GM19372 (cell line): ENCODE measurements around the gene KLHDC8A.
A peak's percentile ranks its signal among the peaks of the same experiment; 100 is the strongest.

Experiments used
- ATAC-seq: cut with Tn5 transposase; IDR thresholded peaks from one replicate; pipeline ENCODE4 v1.9.1; 2021; ENCODE audit warnings: mild to moderate bottlenecking, low read depth, moderate library complexity; ENCODE audit not compliant: unreplicated experiment

The KLHDC8A gene

DNA sequence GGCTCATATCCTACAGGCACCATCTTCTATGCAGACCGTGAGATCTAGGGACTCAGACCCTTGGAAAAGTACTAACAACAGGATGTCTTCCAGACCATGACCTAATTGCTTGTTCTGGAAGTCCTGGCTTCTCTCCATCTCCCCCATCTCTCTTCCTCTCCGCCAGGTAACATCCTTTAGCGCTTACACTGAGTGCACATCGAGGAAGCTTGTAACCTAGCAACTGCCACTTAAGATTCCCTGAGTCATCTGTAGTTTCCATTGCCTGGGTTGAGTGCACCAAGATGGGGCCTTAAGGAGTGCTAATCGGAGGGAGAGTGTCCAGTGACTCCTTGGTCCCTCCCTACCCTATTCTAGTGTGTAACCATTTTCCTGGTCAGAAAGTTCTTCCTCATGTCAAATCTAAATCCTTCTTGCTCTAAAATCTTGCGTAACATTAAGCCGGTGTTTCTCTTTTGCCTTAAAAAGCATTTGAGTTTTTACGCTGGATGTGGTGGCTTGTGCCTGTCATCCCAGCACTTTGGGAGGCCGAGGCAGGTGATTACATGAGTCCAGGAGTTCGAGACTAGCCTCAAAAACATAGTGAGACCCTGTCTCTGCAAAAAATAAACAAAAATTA, 9.7 kb downstream of the KLHDC8A start:
- no peak for ATAC-seq

GRCh38 chr1:205345761-205346160, 11.0 kb downstream of the KLHDC8A start:
- no peak for ATAC-seq

DNA sequence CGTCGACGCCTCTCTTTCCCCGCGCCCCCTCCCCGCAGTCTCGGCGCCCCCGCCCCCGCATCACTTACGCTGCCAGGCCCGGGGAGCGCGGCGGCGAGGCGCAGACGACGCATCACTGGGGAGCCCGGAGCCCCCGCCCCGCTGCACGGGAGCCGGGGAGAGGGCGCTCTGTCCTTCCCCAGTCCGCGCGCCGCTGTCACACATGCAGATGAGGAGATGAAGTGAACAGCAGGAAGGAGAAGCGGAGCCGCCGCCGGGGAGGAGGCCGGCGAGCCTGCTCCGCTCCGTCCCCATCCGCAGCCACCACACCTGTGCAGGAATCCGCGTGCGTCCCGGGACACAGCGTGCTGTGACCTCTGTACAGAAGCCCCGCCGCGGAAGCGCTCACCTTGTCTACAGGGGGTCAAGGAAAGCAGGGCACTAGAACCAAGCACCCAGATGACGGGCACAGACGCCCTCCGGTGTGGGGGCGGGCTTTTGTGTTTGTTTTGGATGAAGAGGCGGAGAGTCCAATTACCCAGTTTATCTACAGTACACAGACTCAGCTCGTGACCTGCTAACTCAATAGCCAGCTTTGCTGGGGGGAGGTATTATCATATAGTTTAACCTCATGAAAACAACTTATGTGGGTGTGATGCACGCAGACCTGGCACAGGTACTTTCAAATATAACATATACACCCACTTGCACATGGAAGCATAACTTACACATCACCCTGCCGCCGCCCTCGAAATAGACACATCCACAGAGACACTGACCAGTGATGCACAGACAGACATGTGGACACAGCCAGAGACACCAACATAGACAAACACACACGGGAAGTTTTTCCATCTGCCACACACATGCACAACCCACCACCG, 12.4 kb downstream of the KLHDC8A start:
- ATAC-seq, result no peak

DNA sequence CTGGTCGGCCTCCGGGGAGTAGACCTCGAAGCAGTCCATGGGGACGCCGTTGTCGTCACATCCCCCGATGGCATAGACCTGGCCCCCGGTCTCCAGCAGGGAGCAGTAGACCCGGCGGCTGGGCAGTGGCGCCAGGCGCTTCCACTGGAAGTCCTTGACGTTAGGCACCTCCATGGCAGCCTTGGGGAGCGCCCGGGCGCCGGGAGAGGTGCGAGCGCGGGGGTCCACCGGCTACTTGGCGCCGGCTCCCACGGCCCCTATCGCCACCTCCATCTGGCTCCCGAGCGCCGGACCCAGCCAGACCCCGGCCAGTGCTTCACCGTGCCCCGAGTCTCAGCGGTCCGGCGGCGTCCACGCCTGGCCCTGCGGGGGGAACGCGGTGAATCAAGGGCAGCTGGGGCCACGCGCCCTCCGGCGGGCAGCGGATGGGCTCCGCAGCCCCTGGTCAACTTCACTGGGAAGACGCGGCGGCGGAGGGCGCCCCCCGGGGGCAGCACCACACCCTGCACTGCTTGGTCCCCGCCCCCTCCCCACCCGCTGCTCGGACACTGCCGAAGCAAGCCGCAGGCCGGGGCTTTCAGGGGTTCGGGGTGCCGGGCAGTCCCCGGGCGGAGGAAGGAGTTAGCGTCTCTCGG, 13.2 kb downstream of the KLHDC8A start:
- ATAC-seq, result no peak

DNA sequence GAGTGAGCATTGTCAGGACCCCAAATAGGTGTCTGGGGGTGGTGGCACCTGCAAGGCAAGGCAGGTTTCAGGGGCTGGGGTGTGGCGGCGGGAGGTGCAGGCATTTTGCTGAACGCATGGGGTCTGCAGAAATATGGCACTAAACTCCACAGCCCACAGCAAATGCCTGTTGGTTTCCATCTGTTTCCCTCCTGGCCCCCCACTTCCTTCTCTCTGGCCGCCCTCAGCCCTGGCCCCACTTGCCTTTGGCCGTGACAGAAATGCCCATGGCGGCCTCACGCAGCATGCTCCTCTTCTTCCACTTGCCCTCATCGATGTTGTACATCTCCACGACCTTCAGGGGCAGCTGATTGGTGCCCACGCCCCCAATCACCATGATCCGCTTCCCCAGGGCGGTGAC, 13.7 kb downstream of the KLHDC8A start:
- ATAC-seq, result no peak

DNA sequence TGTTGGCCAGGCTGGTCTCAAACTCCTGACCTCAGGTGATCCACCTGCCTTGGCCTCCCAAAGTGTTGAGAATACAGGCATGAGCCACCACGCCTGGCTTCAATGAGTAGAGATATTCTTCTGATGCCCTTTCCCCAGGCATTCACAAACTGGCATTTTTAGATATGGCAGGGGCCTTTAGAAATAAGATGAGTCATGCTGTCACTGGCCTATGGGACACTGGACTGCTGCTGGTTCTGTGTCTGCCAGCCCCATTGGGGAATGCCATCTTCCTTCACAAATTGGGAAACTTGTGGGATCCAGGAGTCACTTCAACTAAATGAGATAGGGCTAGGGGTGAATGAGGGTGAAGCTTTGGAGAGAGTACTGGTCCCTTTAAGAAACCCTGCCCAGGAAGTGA, 16.0 kb downstream of the KLHDC8A start:
- ATAC-seq, result no peak

DNA sequence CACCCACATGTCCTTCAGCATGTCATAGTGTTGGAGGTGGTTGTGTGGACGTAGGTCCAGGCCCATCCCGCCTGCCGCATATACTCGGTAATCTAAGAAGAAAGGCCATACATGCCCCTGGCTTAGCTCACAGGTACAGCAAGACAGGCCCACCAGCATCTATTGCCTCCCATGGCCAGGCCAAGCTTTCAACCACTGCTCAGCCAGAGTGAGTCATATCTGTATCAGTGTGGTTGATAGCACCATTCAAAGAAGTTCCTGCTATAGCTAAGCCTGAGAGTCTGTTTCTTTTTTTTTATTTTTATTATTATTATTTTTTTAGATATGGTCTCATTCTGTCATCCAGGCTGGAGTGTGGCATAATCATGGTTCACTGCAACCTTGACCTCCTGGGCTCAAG, 17.0 kb downstream of the KLHDC8A start:
- ATAC-seq, result peak; percentile 67

- ATAC-seq, result no peak
Measured at GRCh38 chr1:205339197-205339702, 17.5 kb downstream of the KLHDC8A start.

GRCh38 chr1:205338011-205338410, 18.7 kb downstream of the KLHDC8A start:
- no peak for ATAC-seq

- ATAC-seq, result no peak
Measured at GRCh38 chr1:205337481-205337880, 19.2 kb downstream of the KLHDC8A start.

DNA sequence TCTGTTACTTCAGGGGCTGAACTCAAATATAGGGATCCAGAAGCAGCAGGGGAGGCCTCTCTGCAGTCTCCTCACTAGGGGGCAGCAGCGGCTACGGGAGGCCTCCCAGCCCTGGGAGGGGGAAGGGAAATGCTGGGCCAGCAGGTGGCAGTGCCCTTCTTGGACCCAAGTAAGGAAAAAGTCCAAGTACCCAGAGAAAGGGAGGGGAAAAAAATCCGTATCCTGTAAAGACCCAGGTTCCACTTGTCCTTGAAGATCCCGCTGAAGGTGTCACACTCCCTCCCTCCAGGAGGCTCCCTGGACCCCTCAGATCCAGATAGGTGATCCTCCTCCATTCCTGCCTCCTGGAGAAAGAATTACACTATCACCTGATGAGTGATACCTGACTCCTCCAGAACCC, 21.0 kb downstream of the KLHDC8A start:
- ATAC-seq, result no peak

DNA sequence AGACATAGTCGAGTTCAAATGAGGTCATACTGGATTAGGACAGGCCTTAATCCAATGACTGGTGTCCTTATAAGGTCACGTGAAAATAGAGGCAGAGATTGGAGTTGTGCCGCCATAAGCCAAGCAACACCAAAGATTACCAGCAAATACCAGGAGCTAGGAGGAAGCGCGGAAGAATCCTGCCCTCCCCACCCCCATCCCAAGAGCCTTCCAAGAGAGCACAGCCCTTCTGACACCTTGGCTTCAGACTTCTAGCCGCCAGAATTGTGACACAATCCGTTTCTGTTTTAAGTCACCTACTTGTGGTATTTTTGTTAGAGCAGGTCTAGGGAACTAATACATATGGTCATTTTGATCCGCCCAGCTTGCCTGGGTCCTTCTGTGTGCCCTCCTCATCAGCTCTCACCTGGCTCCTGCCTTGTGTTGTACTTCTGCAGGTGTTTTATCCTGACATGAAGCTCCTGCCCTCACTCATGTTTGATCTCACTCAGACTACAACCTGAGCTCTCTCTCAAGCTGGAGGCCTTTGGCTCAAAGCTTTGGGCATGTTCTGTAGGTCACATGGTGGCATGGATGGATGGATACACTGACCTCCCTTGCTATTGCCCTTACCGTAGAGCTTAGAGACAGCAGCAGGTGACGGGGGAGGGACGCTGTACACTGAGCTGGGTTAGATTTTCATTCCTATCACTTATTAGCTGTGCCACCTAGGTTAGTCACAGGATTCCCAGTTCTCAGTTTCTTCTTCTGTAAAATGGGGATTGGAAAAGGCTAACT, 24.5 kb downstream of the KLHDC8A start:
- no peak for ATAC-seq

DNA sequence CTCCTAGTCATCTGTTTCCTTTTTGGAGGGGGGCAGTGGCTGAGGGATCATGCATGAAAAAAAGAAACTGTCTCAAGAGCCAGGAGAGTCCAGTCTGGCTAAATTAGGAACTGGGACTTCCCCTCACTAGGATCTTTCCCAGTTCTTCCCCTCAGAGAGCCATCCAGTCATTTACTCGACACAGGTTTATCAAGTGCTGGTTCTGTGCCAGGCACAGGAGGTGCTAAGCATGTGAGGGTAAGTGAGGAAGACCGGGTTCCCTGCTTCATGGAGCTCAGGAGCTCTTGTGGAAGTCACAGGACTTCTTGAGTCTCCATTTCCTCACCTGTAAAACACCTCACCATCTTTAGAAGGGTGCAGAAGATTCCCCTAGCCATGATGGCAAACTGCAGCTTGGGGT, 26.6 kb downstream of the KLHDC8A start:
- ATAC-seq, result no peak

DNA sequence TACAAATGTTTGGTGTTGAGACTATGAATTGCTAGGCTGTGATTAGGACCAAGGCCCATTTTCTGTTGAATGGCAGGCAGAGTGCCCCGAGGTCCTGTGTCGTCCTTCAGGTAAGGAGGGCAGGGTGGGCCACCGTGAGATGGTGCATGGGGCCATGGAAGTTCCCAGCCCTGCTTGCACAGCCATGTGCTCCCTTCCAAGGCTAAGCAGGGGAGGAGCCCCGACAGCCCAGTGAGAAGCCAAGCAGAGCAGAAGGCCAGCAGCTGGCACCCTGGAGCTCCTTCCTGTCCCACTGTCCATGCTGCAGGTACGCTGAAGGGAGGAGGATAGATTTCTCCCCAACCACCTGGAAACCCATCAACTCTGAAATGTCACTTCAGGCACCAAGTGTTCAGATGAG, 27.0 kb downstream of the KLHDC8A start:
- ATAC-seq, result no peak

- no peak for ATAC-seq
Measured at GRCh38 chr1:205328476-205328875, 28.2 kb downstream of the KLHDC8A start.

GRCh38 chr1:205326812-205327466, 29.8 kb downstream of the KLHDC8A start:
- no peak for ATAC-seq

GRCh38 chr1:205325334-205325884, 31.3 kb downstream of the KLHDC8A start:
- ATAC-seq, result no peak

DNA sequence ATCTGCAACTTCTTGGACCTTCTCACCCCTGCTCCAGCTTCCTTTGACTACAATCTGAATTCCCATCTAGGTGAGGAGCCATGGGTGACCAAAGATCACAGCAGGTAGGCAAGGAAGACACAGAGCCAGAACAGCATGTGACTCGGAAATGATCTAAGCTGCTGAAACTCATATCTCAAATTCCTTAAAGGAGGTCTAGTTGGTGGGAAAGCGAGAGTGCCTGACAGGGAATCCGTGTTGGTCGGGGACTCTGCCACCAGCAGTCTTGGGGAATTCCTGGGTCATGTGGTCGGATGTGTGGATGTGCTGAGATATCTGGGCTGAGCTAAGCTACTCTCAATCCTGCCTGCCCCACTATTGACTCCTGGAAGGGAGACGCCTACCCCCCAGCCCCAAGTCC, 31.9 kb downstream of the KLHDC8A start:
- ATAC-seq, result no peak

GRCh38 chr1:205323794-205324193, 32.9 kb downstream of the KLHDC8A start:
- ATAC-seq, result no peak

DNA sequence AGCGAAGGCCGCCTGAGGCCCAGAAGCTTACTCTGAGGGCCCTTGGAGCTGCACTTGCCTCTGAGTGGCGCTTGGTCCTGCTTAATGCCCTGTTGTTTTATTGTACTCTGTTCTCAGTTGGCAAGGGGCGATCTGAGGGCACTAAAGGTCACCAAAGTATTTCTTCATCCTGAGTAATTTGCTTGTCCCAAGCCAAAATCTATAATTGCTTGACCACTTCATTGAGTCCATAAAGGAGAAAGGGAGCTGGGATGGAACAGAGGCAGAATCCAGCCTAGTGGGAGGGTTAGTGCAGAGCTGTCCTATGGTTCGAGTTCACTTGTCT, 34.8 kb downstream of the KLHDC8A start:
- ATAC-seq, result no peak
